ENCODE measurements around the gene UCHL3. TPM values are rescaled to one million over a fixed set of nuclear protein-coding genes. Genes with fewer than 3 reads are reported as not detected.

Gene UCHL3
- total RNA-seq, 1 donor from 2014 or later = 25.5 TPM

GRCh38 chr13:75556961-75557360, 7.4 kb downstream of the UCHL3 start:
- TF ChIP-seq CTCF (IDR thresholded peaks at IDR 0.05; ENCODE audit: partially characterized antibody, unreplicated experiment) = no peak
- H3K27me3 Mint-ChIP-seq (ENCODE audit: unreplicated experiment) = no peaks in the 10 kb centered on the region
- H3K4me1 Mint-ChIP-seq (ENCODE audit: low read depth, unreplicated experiment) = no peaks in the 10 kb centered on the region
- H3K27ac Mint-ChIP-seq (ENCODE audit: unreplicated experiment) = no peak overlapping the region
- H3K9me3 Mint-ChIP-seq (ENCODE audit: unreplicated experiment) = no peaks in the 10 kb centered on the region
- H3K4me3 Mint-ChIP-seq (ENCODE audit: unreplicated experiment) = no peak overlapping the region
- peaks cover 7% of the 10 kb centered on the region for H3K36me3 Mint-ChIP-seq (ENCODE audit: unreplicated experiment)
- no peak for DNase-seq

GRCh38 chr13:75558145-75558840, 8.7 kb downstream of the UCHL3 start:
- H3K4me1 Mint-ChIP-seq (ENCODE audit: low read depth, unreplicated experiment) = no peaks in the 10 kb centered on the region
- H3K4me3 Mint-ChIP-seq (ENCODE audit: unreplicated experiment) = no peak overlapping the region
- no peak for TF ChIP-seq CTCF (IDR thresholded peaks at IDR 0.05; ENCODE audit: partially characterized antibody, unreplicated experiment)
- H3K36me3 Mint-ChIP-seq (ENCODE audit: unreplicated experiment) = peaks cover 7% of the 10 kb centered on the region
- no peak overlapping the region for H3K27ac Mint-ChIP-seq (ENCODE audit: unreplicated experiment)
- H3K27me3 Mint-ChIP-seq (ENCODE audit: unreplicated experiment) = no peaks in the 10 kb centered on the region
- H3K9me3 Mint-ChIP-seq (ENCODE audit: unreplicated experiment) = no peaks in the 10 kb centered on the region
- DNase-seq = no peak

GRCh38 chr13:75566658-75567057, 17.1 kb downstream of the UCHL3 start:
- Mint-ChIP-seq H3K27ac (ENCODE audit: unreplicated experiment) (no peak overlapping the region), H3K4me1 (ENCODE audit: low read depth, unreplicated experiment) (no peaks in the 10 kb centered on the region), H3K4me3 (ENCODE audit: unreplicated experiment) (no peak overlapping the region), H3K27me3 (ENCODE audit: unreplicated experiment) (no peaks in the 10 kb centered on the region), H3K9me3 (ENCODE audit: unreplicated experiment) (no peaks in the 10 kb centered on the region), H3K36me3 (ENCODE audit: unreplicated experiment) (no peaks in the 10 kb centered on the region)
- TF ChIP-seq CTCF (IDR thresholded peaks at IDR 0.05; ENCODE audit: partially characterized antibody, unreplicated experiment) = no peak
- DNase-seq = no peak

- no peak for TF ChIP-seq CTCF (IDR thresholded peaks at IDR 0.05; ENCODE audit: partially characterized antibody, unreplicated experiment)
- Mint-ChIP-seq H3K27ac (ENCODE audit: unreplicated experiment) (no peak overlapping the region), H3K4me3 (ENCODE audit: unreplicated experiment) (no peak overlapping the region), H3K27me3 (ENCODE audit: unreplicated experiment) (no peaks in the 10 kb centered on the region), H3K9me3 (ENCODE audit: unreplicated experiment) (no peaks in the 10 kb centered on the region), H3K4me1 (ENCODE audit: low read depth, unreplicated experiment) (no peaks in the 10 kb centered on the region), H3K36me3 (ENCODE audit: unreplicated experiment) (no peaks in the 10 kb centered on the region)
- no peak for DNase-seq
Measured at GRCh38 chr13:75569576-75569975, 20.0 kb downstream of the UCHL3 start.

GRCh38 chr13:75579529-75579928, 29.9 kb downstream of the UCHL3 start:
- no peaks in the 10 kb centered on the region for H3K9me3 Mint-ChIP-seq (ENCODE audit: unreplicated experiment)
- H3K27me3 Mint-ChIP-seq (ENCODE audit: unreplicated experiment) = no peaks in the 10 kb centered on the region
- H3K36me3 Mint-ChIP-seq (ENCODE audit: unreplicated experiment) = peaks cover 6% of the 10 kb centered on the region
- TF ChIP-seq CTCF (IDR thresholded peaks at IDR 0.05; ENCODE audit: partially characterized antibody, unreplicated experiment) = no peak
- no peaks in the 10 kb centered on the region for H3K4me1 Mint-ChIP-seq (ENCODE audit: low read depth, unreplicated experiment)
- no peak overlapping the region for H3K4me3 Mint-ChIP-seq (ENCODE audit: unreplicated experiment)
- DNase-seq = no peak
- no peak overlapping the region for H3K27ac Mint-ChIP-seq (ENCODE audit: unreplicated experiment)

All from glutamatergic neuron (in vitro differentiated cells).